Progenitor cell of endocrine pancreas (in vitro differentiated cells): ENCODE measurements around the gene NNMT. TPM values are rescaled to one million over a fixed set of nuclear protein-coding genes. Genes with fewer than 3 reads are reported as not detected.

Source experiments
- DNase-seq: peaks from one replicate; pipeline ENCODE4 v3.0.0; 2021; ENCODE audit warnings: low spot score; ENCODE audit not compliant: unreplicated experiment
- H3K27ac Mint-ChIP-seq: 2 replicates; pipeline ENCODE4 v1.8.0; 2021; ENCODE audit warnings: mild to moderate bottlenecking, moderate library complexity, mixed read lengths
- H3K27me3 Mint-ChIP-seq: 2 replicates; pipeline ENCODE4 v1.8.0; 2021; ENCODE audit warnings: mixed read lengths
- H3K36me3 Mint-ChIP-seq: 2 replicates; pipeline ENCODE4 v1.8.0; 2022; ENCODE audit warnings: mixed read lengths; ENCODE audit not compliant: insufficient read depth
- H3K4me1 Mint-ChIP-seq: 2 replicates; pipeline ENCODE4 v1.8.0; 2021; ENCODE audit warnings: low read depth, mixed read lengths
- H3K4me3 Mint-ChIP-seq: 2 replicates; pipeline ENCODE4 v1.8.0; 2021; ENCODE audit warnings: low read depth, mild to moderate bottlenecking, moderate library complexity, mixed read lengths
- H3K9me3 Mint-ChIP-seq: 2 replicates; pipeline ENCODE4 v1.8.0; 2021; ENCODE audit warnings: low read depth, mixed read lengths
- total RNA-seq: library from RNA; stranded (reverse); gene quantifications from 2 replicates; pipeline ENCODE4 v1.2.1, GENCODE V29; 2021
- TF ChIP-seq, protein P1 (sequence below): fragments of 200-600 bp; sonication (generic); IDR thresholded peaks from one replicate; pipeline ENCODE4 v1.5.0; 2021; ENCODE audit warnings: antibody characterized with exemption, mild to moderate bottlenecking; ENCODE audit not compliant: unreplicated experiment

The NNMT gene
- total RNA-seq, 1 donor from 2014 or later, result 2.4 TPM

DNA sequence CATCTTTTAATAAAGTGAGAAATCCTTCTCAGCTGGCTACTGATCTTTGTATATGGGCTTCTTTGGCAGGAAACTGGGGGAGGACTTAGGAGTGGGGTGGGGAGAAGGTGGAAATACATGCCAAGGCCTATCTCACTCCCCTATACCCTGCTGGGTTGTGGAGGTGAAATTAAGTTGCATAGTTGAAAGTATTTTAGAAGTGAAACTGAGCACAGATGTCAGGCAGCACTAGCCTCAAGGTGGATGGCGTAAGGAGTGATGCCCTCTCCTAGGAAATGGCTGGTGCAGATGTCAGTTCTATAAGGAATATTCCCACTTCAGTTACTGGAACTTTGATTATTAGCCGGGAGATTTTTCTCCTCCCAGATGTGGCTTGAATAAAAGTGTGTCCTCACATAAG lies 46.3 kb downstream of the NNMT start:
- H3K36me3 Mint-ChIP-seq, result no peaks in the 10 kb centered on the region
- no peaks in the 10 kb centered on the region for H3K9me3 Mint-ChIP-seq
- no peaks in the 10 kb centered on the region for H3K4me1 Mint-ChIP-seq
- no peak for DNase-seq
- H3K27ac Mint-ChIP-seq, result no peak overlapping the region
- no peak overlapping the region for H3K4me3 Mint-ChIP-seq
- H3K27me3 Mint-ChIP-seq, result peaks cover 27% of the 10 kb centered on the region
- TF ChIP-seq, protein P1, sequence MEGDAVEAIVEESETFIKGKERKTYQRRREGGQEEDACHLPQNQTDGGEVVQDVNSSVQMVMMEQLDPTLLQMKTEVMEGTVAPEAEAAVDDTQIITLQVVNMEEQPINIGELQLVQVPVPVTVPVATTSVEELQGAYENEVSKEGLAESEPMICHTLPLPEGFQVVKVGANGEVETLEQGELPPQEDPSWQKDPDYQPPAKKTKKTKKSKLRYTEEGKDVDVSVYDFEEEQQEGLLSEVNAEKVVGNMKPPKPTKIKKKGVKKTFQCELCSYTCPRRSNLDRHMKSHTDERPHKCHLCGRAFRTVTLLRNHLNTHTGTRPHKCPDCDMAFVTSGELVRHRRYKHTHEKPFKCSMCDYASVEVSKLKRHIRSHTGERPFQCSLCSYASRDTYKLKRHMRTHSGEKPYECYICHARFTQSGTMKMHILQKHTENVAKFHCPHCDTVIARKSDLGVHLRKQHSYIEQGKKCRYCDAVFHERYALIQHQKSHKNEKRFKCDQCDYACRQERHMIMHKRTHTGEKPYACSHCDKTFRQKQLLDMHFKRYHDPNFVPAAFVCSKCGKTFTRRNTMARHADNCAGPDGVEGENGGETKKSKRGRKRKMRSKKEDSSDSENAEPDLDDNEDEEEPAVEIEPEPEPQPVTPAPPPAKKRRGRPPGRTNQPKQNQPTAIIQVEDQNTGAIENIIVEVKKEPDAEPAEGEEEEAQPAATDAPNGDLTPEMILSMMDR, result no peak

DNA sequence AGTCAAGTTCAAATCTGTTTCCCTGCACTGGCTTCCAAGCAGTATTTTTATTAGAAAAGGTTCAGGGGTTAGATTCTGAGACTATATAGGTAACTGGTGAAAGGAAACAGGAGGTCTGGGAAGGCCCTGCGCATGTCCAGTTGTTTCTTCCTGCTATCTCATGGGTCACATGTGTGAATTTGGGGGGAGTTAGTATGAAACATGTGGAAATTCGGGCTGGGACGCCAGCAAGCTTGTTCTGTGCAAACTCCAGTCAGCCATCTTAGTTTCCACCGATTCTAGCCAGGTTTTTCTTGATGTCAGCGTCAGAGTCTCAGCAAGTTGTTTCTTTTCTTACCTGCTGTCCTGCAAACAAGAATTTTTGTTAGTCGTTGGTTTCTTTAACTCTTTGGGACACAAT lies 46.8 kb downstream of the NNMT start:
- H3K4me3 Mint-ChIP-seq, result no peak overlapping the region
- no peak for DNase-seq
- H3K36me3 Mint-ChIP-seq, result no peaks in the 10 kb centered on the region

DNA sequence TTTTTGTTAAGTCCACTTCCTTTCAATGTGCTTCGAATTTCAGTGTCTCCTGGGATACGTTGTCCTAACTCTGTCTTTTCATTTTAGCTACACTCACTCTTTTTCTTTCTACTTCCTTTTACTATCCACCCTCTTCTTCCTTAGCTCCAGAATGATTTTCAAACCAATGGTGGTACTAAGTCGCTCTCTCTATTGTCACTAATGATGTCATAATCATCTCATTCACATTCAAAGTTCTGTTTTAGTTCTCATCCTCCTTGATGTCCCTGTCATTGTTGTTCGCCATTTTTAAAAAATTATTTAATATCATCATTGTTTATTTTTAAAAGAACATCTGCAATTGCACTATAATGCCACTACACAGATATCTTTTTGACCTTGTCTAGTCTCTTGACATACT lies 47.3 kb downstream of the NNMT start:
- Mint-ChIP-seq H3K27ac (no peak overlapping the region), H3K27me3 (peaks cover 24% of the 10 kb centered on the region), H3K4me1 (no peaks in the 10 kb centered on the region), H3K9me3 (no peaks in the 10 kb centered on the region), H3K4me3 (no peak overlapping the region), H3K36me3 (no peaks in the 10 kb centered on the region)
- no peak for DNase-seq
- TF ChIP-seq, protein P1, result no peak

More for the DNA sequence above, 46.8 kb downstream of the NNMT start:
- no peaks in the 10 kb centered on the region for H3K9me3 Mint-ChIP-seq
- H3K4me1 Mint-ChIP-seq, result no peaks in the 10 kb centered on the region
- TF ChIP-seq, protein P1, result no peak
- H3K27me3 Mint-ChIP-seq, result peaks cover 25% of the 10 kb centered on the region
- H3K27ac Mint-ChIP-seq, result no peak overlapping the region

DNA sequence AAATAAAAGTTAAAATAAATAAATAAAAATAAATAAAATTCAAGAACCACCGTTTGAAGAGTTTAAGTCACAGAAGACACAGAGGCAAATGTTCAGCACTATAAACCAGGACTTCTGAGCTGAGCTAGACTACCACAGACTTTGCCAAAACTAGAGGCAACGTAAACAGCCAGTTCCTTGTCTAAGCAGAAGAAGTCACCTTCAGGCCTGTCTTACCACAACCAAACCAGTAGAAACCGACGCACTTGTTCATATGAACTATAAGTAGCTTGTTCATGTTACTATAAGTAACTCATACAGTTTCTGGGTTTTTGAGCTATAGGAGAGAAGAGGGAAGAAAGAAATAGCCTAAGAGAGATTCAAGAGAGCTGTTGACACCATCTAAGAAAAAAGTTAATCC lies 48.3 kb downstream of the NNMT start:
- TF ChIP-seq, protein P1, result no peak
- Mint-ChIP-seq H3K27me3 (peaks cover 14% of the 10 kb centered on the region), H3K9me3 (no peaks in the 10 kb centered on the region), H3K27ac (no peak overlapping the region), H3K36me3 (no peaks in the 10 kb centered on the region), H3K4me3 (no peak overlapping the region), H3K4me1 (no peaks in the 10 kb centered on the region)
- no peak for DNase-seq

DNA sequence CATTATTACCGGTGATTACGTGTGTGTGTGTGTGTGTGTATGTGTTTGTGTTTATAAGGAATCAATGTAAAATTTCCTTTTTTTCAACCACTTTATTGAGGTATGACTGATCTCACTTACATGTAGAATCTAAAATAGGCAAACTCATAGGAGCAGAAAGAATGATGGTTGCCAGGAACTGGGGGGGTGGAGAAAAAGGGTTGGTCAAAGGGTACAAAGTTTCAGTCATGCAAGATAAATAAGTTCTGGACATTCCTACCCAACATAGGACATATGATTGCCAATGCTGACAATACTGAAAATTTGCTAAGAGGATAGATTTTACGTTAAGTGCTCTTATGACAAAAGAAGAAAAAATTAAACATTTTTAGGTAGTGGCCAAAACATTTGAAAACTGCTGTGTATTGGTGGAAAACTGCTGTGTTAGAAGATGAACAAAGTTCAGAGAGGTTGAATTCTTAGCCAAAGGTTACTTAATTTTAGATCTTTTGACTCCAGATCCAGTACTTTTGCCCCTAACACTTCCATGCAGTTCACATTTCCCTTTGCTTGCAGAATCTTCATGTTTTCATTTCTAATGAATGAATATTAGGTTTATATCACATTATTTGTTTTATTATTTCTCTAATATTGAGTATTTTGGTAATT lies 49.5 kb downstream of the NNMT start:
- Mint-ChIP-seq H3K4me3 (no peak overlapping the region), H3K27ac (no peak overlapping the region), H3K9me3 (no peaks in the 10 kb centered on the region), H3K4me1 (no peaks in the 10 kb centered on the region), H3K36me3 (no peaks in the 10 kb centered on the region), H3K27me3 (peaks cover 12% of the 10 kb centered on the region)
- no peak for DNase-seq
- TF ChIP-seq, protein P1, result no peak
